ENCODE data around the gene MSH6. TPM values are rescaled to one million over a fixed set of nuclear protein-coding genes. Genes with fewer than 3 reads are reported as not detected.

Gene MSH6
- total RNA-seq, 1 donor from 2014 or later, result 18.4 TPM

DNA sequence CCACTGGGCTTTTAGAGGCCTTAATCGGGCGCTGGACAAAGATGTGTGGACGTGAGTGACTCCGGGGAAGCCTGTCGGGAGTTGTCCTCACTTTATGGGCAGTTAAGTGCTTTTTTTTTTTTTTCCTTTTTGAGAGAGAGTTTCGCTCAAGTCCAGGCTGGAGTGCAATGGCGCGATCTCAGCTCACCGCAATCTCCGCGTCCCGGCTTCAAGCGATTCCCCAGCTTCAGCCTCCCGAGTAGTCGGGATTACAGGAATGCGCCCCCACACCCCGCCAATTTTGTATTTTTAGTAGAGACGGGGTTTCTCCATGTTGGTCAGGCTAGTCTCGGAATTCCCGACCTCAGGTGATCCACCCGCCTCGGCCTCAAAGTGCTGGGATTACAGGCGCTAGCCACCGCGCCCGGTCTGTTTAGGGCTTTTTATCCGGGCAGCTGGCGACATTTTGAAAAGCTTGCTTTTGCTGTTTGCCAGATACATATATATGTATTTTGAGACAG lies 1.5 kb downstream of the MSH6 start:
- Histone ChIP-seq H3K36me3 (ENCODE audit: control insufficient read depth, insufficient read depth, low read length) (no peaks in the 10 kb centered on the region), H3K27me3 (ENCODE audit: control insufficient read depth, insufficient read depth, low read length) (no peaks in the 10 kb centered on the region), H3K4me3 (ENCODE audit: low read depth, low read length) (peak overlapping the region; percentile 86)
- no peak for FAIRE-seq
- TF ChIP-seq, protein P1, sequence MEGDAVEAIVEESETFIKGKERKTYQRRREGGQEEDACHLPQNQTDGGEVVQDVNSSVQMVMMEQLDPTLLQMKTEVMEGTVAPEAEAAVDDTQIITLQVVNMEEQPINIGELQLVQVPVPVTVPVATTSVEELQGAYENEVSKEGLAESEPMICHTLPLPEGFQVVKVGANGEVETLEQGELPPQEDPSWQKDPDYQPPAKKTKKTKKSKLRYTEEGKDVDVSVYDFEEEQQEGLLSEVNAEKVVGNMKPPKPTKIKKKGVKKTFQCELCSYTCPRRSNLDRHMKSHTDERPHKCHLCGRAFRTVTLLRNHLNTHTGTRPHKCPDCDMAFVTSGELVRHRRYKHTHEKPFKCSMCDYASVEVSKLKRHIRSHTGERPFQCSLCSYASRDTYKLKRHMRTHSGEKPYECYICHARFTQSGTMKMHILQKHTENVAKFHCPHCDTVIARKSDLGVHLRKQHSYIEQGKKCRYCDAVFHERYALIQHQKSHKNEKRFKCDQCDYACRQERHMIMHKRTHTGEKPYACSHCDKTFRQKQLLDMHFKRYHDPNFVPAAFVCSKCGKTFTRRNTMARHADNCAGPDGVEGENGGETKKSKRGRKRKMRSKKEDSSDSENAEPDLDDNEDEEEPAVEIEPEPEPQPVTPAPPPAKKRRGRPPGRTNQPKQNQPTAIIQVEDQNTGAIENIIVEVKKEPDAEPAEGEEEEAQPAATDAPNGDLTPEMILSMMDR (IDR thresholded peaks at IDR 0.05; ENCODE audit: insufficient read depth, low read length, severe bottlenecking), result no peak
- DNase-seq (ENCODE audit: low read depth), result no peak

DNA sequence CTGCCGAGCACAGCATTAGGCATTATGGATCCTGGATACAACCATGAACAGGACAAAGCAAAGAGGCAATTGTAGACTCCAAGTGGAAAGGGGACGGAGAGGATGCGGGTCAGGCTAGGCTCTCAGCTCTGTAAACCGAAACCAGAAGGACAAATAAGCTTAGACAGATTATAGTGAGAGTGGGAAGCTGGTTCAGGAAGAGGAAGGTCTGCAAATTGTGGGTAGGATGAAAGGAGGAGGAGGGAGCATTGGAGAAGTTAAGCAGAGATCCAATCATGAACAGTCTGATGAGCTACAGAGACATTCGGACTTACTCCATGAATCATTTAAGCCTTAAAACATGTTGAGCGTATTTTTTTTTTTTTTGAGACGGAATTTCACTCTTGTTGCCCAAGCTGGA lies 3.0 kb downstream of the MSH6 start:
- Histone ChIP-seq H3K36me3 (ENCODE audit: control insufficient read depth, insufficient read depth, low read length) (no peaks in the 10 kb centered on the region), H3K27me3 (ENCODE audit: control insufficient read depth, insufficient read depth, low read length) (no peaks in the 10 kb centered on the region), H3K4me3 (ENCODE audit: low read depth, low read length) (no peak overlapping the region)
- TF ChIP-seq, protein P1 (IDR thresholded peaks at IDR 0.05; ENCODE audit: insufficient read depth, low read length, severe bottlenecking), result no peak
- no peak for DNase-seq (ENCODE audit: low read depth)
- no peak for FAIRE-seq

DNA sequence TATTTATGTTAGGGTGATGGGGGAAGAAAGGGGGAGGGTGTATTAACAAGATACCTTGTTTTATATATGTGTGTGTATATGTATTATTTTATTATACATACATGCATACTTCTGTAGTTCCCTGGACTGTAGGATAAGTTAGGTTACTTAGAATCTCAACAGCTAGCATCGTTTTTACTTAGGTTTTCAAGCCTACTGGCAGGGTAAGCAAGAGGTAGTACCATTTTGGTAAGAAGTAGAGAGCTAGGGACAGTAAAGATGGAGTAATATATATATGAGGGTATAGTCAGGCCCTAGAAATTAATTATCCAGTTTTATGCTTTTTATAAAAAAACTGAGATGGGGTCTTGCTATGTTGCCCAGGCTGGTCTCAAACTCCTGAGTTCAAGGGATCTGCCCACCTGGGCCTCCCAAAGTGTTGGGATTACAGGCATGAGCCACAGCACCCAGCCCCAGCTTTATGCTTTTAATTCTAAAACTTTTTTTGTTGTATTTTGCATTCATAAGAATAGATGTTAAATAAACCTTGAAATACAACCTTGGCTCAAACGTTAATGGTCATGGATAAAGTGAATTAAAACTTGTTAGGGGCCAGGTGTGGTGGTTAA lies 13.2 kb downstream of the MSH6 start:
- TF ChIP-seq, protein P1 (IDR thresholded peaks at IDR 0.05; ENCODE audit: insufficient read depth, low read length, severe bottlenecking), result no peak
- H3K4me3 ChIP-seq (ENCODE audit: low read depth, low read length), result no peak overlapping the region
- DNase-seq (ENCODE audit: low read depth) (no peak), FAIRE-seq (no peak)
- no peaks in the 10 kb centered on the region for H3K27me3 ChIP-seq (ENCODE audit: control insufficient read depth, insufficient read depth, low read length)
- peaks cover 12% of the 10 kb centered on the region for H3K36me3 ChIP-seq (ENCODE audit: control insufficient read depth, insufficient read depth, low read length)

DNA sequence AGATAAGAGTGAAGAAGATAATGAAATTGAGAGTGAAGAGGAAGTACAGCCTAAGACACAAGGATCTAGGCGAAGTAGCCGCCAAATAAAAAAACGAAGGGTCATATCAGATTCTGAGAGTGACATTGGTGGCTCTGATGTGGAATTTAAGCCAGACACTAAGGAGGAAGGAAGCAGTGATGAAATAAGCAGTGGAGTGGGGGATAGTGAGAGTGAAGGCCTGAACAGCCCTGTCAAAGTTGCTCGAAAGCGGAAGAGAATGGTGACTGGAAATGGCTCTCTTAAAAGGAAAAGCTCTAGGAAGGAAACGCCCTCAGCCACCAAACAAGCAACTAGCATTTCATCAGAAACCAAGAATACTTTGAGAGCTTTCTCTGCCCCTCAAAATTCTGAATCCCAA lies 15.7 kb downstream of the MSH6 start:
- DNase-seq (ENCODE audit: low read depth) (no peak), FAIRE-seq (no peak)
- peaks cover 14% of the 10 kb centered on the region for H3K36me3 ChIP-seq (ENCODE audit: control insufficient read depth, insufficient read depth, low read length)
- no peaks in the 10 kb centered on the region for H3K27me3 ChIP-seq (ENCODE audit: control insufficient read depth, insufficient read depth, low read length)
- TF ChIP-seq, protein P1 (IDR thresholded peaks at IDR 0.05; ENCODE audit: insufficient read depth, low read length, severe bottlenecking), result no peak
- H3K4me3 ChIP-seq (ENCODE audit: low read depth, low read length), result no peak overlapping the region

DNA sequence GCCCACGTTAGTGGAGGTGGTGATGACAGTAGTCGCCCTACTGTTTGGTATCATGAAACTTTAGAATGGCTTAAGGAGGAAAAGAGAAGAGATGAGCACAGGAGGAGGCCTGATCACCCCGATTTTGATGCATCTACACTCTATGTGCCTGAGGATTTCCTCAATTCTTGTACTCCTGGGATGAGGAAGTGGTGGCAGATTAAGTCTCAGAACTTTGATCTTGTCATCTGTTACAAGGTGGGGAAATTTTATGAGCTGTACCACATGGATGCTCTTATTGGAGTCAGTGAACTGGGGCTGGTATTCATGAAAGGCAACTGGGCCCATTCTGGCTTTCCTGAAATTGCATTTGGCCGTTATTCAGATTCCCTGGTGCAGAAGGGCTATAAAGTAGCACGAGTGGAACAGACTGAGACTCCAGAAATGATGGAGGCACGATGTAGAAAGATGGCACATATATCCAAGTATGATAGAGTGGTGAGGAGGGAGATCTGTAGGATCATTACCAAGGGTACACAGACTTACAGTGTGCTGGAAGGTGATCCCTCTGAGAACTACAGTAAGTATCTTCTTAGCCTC lies 16.2 kb downstream of the MSH6 start:
- FAIRE-seq, result no peak
- Histone ChIP-seq H3K4me3 (ENCODE audit: low read depth, low read length) (no peak overlapping the region), H3K36me3 (ENCODE audit: control insufficient read depth, insufficient read depth, low read length) (peaks cover 16% of the 10 kb centered on the region), H3K27me3 (ENCODE audit: control insufficient read depth, insufficient read depth, low read length) (no peaks in the 10 kb centered on the region)
- TF ChIP-seq, protein P1 (IDR thresholded peaks at IDR 0.05; ENCODE audit: insufficient read depth, low read length, severe bottlenecking), result no peak
- no peak for DNase-seq (ENCODE audit: low read depth)

Measured in bronchial epithelial cell (primary cell).